Measurements from ENCODE around the gene TOX4. TPM values are rescaled to one million over a fixed set of nuclear protein-coding genes. Genes with fewer than 3 reads are reported as not detected.

Gene TOX4
- total RNA-seq = 10 to 100 TPM; 28.0 to 45.2 (median 39.9) TPM

DNA sequence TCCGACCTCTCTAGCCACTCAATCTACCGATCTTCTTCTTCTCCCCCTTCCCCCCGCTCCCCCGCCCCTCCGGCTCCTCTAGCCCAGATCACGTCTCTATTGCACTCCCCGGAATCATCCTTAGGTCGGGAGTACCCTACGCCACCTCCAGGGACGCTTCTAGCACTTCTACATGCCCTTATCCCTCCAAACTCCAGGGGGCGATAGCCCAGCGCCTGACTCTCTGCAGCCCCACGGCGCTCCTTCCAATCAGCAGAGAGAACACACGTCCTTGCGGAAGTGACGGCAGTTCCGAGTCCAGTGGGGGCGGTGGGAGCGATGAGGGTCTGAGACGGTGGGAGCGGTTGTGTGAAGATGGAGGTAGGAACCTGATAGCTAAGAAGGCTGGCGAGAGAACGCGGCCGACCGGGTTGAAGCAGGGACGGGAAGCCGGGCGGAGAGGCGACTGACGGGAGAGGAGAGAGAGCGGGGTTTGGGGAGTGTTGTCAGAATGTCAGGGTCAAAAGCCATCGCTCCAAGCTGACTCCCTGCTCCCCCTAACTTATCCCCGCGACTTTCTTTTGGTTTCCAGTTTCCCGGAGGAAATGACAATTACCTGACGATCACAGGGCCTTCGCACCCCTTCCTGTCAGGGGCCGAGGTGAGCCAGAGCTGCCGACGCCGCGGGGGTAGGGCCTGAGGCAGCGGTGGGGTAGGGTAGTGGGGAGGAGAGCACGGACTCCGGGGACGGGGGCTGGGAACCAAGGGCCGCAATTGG lies at the start of gene TOX4, which contains the start of gene RAB2B:
Gene TOX4 (plus strand): TSS at position 271 of the 757 bp plus-strand sequence. CDS start 84 bp downstream, at position 355.
Gene RAB2B (minus strand): TSS at position 35 of the 757 bp plus-strand sequence. CDS start 87 bp downstream, outside the sequence.
- TF ChIP-seq EP300 (IDR thresholded peaks at IDR 0.05) (peak; percentile 77 to 94), POLR2A (IDR thresholded peaks at IDR 0.05) (peak in 1 of 2 donors; percentile 68)
- TF ChIP-seq, protein P1, sequence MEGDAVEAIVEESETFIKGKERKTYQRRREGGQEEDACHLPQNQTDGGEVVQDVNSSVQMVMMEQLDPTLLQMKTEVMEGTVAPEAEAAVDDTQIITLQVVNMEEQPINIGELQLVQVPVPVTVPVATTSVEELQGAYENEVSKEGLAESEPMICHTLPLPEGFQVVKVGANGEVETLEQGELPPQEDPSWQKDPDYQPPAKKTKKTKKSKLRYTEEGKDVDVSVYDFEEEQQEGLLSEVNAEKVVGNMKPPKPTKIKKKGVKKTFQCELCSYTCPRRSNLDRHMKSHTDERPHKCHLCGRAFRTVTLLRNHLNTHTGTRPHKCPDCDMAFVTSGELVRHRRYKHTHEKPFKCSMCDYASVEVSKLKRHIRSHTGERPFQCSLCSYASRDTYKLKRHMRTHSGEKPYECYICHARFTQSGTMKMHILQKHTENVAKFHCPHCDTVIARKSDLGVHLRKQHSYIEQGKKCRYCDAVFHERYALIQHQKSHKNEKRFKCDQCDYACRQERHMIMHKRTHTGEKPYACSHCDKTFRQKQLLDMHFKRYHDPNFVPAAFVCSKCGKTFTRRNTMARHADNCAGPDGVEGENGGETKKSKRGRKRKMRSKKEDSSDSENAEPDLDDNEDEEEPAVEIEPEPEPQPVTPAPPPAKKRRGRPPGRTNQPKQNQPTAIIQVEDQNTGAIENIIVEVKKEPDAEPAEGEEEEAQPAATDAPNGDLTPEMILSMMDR (IDR thresholded peaks at IDR 0.05) = peak; percentile 96 to 100 (median 98)
- peak within 1 kb of the TSS; percentile 73 to 97 (median 92) for H3K27ac ChIP-seq
- peak; percentile 88 to 96 for DNase-seq (ENCODE audit: low spot score in 2 of 2)
- H3K4me3 ChIP-seq = peak within 1 kb of the TSS; percentile 67 to 94 (median 82)
- H3K27me3 ChIP-seq = no peaks in the 10 kb centered on the region
- H3K9me3 ChIP-seq = no peaks in the 10 kb centered on the region
- peaks cover 0 to 34% (median 0%) of the 10 kb centered on the region in 3 donors for H3K36me3 ChIP-seq
- H3K4me1 ChIP-seq = peaks cover 0 to 31% (median 16%) of the 10 kb centered on the region in 4 donors
- 1% methylated on average over 49 of the region's 49 CpGs for WGBS, 2 donors

DNA sequence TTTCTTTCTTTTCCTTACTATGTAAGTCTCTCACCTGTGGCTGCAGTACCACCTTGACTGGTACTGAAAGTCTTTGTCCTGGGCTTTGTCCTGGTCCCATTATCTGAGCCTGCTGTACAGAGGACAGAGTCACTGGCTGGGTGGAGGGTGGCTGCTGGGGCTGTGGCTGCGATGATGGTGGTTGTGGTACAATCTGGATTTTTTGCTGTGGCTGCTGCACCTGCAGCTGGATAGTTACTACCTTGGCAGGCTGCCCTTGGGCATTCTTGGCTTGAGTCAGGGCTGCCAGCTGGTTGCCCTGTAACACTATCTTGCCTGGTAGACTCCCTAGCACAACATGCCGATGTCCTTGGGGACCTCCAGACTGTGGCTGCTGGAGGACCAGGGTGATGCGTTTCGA lies 48.1 kb upstream of the TOX4 start:
- no peak for DNase-seq (ENCODE audit: low spot score in 2 of 2)

DNA sequence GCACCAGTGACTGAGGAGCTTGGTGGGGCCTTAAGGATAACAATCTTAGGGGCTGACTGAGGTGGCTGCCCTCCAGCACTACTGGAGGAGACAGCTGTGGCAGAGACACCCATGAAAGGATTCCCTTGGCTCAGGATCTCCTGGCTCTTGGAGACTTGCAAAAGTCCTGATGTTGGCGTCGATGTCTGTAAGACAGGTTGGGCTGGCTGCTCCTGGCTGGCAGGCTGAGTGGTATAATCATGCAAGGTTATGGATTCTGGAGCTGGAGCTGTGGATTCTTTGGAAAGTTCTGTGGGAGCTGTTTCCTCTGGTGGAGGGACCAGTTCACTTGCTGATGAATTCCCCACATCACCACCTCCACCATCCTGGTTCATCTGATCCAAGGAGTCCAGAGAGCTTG lies 45.9 kb upstream of the TOX4 start:
- Histone ChIP-seq H3K27me3 (no peaks in the 10 kb centered on the region), H3K4me3 (no peak overlapping the region), H3K27ac (no peak overlapping the region), H3K4me1 (peaks cover 0 to 14% (median 8%) of the 10 kb centered on the region in 4 donors), H3K36me3 (peaks cover 4 to 57% (median 18%) of the 10 kb centered on the region in 3 donors), H3K9me3 (no peaks in the 10 kb centered on the region)
- no peak for TF ChIP-seq POLR2A (IDR thresholded peaks at IDR 0.05)
- TF ChIP-seq, protein P1 (IDR thresholded peaks at IDR 0.05) = no peak
- no peak for TF ChIP-seq EP300 (IDR thresholded peaks at IDR 0.05)
- 94 to 100% methylated on average over 2 of the region's 2 CpGs for WGBS, 2 donors
- DNase-seq (ENCODE audit: low spot score in 2 of 2) = no peak

More for the DNA sequence above, 48.1 kb upstream of the TOX4 start:
- Histone ChIP-seq H3K27ac (no peak overlapping the region), H3K36me3 (peaks cover 4 to 79% (median 26%) of the 10 kb centered on the region in 3 donors), H3K4me3 (no peak overlapping the region), H3K4me1 (no peaks in the 10 kb centered on the region), H3K9me3 (no peaks in the 10 kb centered on the region), H3K27me3 (no peaks in the 10 kb centered on the region)
- TF ChIP-seq, protein P1 (IDR thresholded peaks at IDR 0.05) = no peak
- TF ChIP-seq EP300 (IDR thresholded peaks at IDR 0.05) (no peak), POLR2A (IDR thresholded peaks at IDR 0.05) (no peak)
- WGBS, 2 donors = 94 to 95% methylated on average over 4 of the region's 4 CpGs

DNA sequence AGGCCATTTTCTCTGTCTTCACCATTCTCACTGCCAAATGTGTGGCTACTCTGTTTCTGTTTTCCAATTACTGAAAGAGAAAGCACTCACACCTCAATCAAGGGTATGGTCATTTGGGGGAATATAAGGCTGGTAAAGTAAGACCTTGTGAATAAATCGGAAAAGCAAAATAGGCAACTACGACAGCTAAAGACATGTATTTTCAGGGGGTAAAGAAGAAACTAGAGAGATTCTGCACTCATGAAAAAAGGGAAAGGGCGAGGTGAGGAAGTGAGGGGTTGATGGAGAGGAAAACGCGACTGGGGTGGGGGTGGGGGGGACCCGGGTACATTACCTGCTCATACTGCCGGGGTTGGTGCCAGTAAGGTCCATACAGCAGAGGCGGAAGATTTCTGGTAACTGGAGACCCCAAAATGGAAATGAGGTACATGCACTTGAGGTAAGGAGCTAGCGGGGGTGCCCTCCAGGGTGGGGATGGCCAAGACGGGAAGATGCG lies 40.4 kb upstream of the TOX4 start:
- DNase-seq (ENCODE audit: low spot score in 2 of 2) = no peak
- Histone ChIP-seq H3K27ac (peak overlapping the region; percentile 80 to 94 (median 89)), H3K4me1 (peaks cover 0 to 28% (median 15%) of the 10 kb centered on the region in 4 donors), H3K4me3 (peak overlapping the region; percentile 73 to 92 (median 83)), H3K27me3 (no peaks in the 10 kb centered on the region), H3K9me3 (no peaks in the 10 kb centered on the region), H3K36me3 (peaks cover 0 to 2% (median 0%) of the 10 kb centered on the region in 3 donors)
- TF ChIP-seq, protein P1 (IDR thresholded peaks at IDR 0.05) = no peak
- no peak for TF ChIP-seq POLR2A (IDR thresholded peaks at IDR 0.05)
- no peak for TF ChIP-seq EP300 (IDR thresholded peaks at IDR 0.05)
- WGBS, 2 donors = 1% methylated on average over 9 to 11 of the region's 11 CpGs

All from tibial nerve (tissue), 4 donors.